Gastrocnemius medialis (tissue), 4 donors: ENCODE results near the gene SFMBT1.

ENCODE experiments used
- POLR2A ChIP-seq, 2 donors: fragments of 450-650 bp; IDR thresholded peaks; one replicate each; pipeline ENCODE4 v1.6.1; 2017; ENCODE audit warnings: antibody characterized with exemption in 2 of 2, mild to moderate bottlenecking in 2 of 2, moderate library complexity in 2 of 2
- TF ChIP-seq, protein P1 (sequence below), 5 experiments: fragments of 450-650 bp in 3 of 5; fragments of 200-600 bp in 2 of 5; sonication (generic) in 2 of 5; IDR thresholded peaks in 4 of 5; conservative IDR thresholded peaks in 1 of 5; 1 replicate in 4 of 5; 2 replicates in 1 of 5; pipeline ENCODE4 v1.5.1; 2016 to 2019; ENCODE audit warnings: antibody characterized with exemption in 5 of 5, mild to moderate bottlenecking in 3 of 5, moderate library complexity in 3 of 5

DNA sequence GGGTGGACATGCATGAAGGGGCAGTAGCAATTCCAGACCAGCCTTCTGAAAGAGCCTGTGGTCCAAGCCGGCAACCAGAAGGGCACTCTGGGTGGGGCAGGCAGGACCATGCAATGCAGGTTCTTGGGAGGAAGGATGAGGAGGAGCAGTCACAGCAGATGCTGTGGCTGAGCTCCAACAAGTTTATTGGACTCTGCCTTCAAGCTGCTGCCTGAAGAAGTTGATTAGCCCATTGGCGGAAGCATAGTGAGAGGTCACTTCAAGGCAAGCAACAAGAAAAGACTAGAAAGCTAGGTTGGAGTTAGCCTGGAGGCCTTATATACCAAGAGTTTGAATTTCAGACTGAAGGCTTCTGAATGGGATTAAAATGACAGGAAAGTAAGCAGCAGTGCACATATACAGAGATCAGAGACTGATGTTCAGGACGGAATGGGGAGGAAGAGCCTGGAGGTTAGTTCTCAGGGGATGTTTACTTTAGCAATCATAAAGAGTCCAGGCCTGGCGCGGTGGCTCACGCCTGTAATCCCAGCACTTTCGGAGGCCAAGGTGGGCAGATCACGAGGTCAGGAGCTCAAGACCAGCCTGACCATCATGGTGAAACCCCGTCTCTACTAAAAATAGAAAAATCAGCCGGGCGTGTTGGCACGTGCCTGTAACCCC lies 39.9 kb downstream of the SFMBT1 start:
- TF ChIP-seq, protein P1, sequence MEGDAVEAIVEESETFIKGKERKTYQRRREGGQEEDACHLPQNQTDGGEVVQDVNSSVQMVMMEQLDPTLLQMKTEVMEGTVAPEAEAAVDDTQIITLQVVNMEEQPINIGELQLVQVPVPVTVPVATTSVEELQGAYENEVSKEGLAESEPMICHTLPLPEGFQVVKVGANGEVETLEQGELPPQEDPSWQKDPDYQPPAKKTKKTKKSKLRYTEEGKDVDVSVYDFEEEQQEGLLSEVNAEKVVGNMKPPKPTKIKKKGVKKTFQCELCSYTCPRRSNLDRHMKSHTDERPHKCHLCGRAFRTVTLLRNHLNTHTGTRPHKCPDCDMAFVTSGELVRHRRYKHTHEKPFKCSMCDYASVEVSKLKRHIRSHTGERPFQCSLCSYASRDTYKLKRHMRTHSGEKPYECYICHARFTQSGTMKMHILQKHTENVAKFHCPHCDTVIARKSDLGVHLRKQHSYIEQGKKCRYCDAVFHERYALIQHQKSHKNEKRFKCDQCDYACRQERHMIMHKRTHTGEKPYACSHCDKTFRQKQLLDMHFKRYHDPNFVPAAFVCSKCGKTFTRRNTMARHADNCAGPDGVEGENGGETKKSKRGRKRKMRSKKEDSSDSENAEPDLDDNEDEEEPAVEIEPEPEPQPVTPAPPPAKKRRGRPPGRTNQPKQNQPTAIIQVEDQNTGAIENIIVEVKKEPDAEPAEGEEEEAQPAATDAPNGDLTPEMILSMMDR (IDR thresholded peaks at IDR 0.05 in 4 of 5, conservative IDR thresholded peaks at IDR 0.05 in 1 of 5): no peak
- TF ChIP-seq POLR2A (IDR thresholded peaks at IDR 0.05): no peak
